Mesothelial cell of epicardium (in vitro differentiated cells): ENCODE measurements around the gene AGBL4. TPM values are rescaled to one million over a fixed set of nuclear protein-coding genes. Genes with fewer than 3 reads are reported as not detected.

Experiments
- DNase-seq, 2 experiments: peaks; one replicate each; pipeline ENCODE4 v3.0.0; 2021; ENCODE audit warnings: low spot score in 2 of 2; ENCODE audit not compliant: unreplicated experiment in 2 of 2
- H3K27ac Mint-ChIP-seq: 2 replicates; pipeline ENCODE4 v1.8.0; 2021; ENCODE audit warnings: mixed read lengths
- H3K27me3 Mint-ChIP-seq: 2 replicates; pipeline ENCODE4 v1.8.0; 2021; ENCODE audit warnings: low read depth, mixed read lengths
- H3K36me3 Mint-ChIP-seq: 2 replicates; pipeline ENCODE4 v1.8.0; 2021; ENCODE audit warnings: mixed read lengths
- H3K4me1 Mint-ChIP-seq: 2 replicates; pipeline ENCODE4 v1.8.0; 2021; ENCODE audit warnings: mixed read lengths
- H3K4me3 Mint-ChIP-seq: 2 replicates; pipeline ENCODE4 v1.8.0; 2021; ENCODE audit warnings: mild to moderate bottlenecking, moderate library complexity, mixed read lengths
- H3K9me3 Mint-ChIP-seq: 2 replicates; pipeline ENCODE4 v1.8.0; 2021; ENCODE audit warnings: mixed read lengths
- total RNA-seq: library from RNA; stranded (reverse); gene quantifications from 3 replicates; pipeline ENCODE4 v1.2.1, GENCODE V29; 2021
- TF ChIP-seq, protein P1 (sequence below): fragments of 200-600 bp; sonication (generic); IDR thresholded peaks from one replicate; pipeline ENCODE4 v1.5.0; 2021; ENCODE audit warnings: antibody characterized with exemption; ENCODE audit not compliant: unreplicated experiment

AGBL4 gene
- total RNA-seq, 1 donor from 2014 or later, result 0.42 TPM

DNA sequence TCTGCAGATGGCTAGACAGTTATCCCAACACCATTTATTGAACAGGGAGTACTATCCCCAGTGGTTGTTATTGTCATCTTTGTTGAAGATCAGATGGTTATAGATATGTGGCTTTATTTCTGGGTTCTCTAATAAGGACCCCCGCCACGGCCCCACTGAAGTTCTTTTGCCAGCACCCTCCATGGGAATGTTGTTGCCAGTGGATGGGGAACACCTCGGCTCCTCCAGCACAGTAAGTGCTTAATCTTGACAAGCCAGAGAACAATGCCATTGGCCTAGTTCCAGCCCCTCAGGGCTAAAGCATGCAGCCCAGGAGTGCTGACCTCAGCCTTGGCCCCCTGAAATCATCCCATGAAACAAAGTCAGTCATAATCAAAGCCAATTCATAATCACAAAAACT is 337.6 kb downstream of the AGBL4 start:
- H3K27me3 Mint-ChIP-seq, result no peaks in the 10 kb centered on the region
- H3K9me3 Mint-ChIP-seq, result peaks cover 78% of the 10 kb centered on the region
- H3K4me1 Mint-ChIP-seq, result no peaks in the 10 kb centered on the region
- TF ChIP-seq, protein P1, sequence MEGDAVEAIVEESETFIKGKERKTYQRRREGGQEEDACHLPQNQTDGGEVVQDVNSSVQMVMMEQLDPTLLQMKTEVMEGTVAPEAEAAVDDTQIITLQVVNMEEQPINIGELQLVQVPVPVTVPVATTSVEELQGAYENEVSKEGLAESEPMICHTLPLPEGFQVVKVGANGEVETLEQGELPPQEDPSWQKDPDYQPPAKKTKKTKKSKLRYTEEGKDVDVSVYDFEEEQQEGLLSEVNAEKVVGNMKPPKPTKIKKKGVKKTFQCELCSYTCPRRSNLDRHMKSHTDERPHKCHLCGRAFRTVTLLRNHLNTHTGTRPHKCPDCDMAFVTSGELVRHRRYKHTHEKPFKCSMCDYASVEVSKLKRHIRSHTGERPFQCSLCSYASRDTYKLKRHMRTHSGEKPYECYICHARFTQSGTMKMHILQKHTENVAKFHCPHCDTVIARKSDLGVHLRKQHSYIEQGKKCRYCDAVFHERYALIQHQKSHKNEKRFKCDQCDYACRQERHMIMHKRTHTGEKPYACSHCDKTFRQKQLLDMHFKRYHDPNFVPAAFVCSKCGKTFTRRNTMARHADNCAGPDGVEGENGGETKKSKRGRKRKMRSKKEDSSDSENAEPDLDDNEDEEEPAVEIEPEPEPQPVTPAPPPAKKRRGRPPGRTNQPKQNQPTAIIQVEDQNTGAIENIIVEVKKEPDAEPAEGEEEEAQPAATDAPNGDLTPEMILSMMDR, result no peak
- no peak for DNase-seq
- H3K4me3 Mint-ChIP-seq, result no peak overlapping the region
- no peaks in the 10 kb centered on the region for H3K36me3 Mint-ChIP-seq
- no peak overlapping the region for H3K27ac Mint-ChIP-seq

DNA sequence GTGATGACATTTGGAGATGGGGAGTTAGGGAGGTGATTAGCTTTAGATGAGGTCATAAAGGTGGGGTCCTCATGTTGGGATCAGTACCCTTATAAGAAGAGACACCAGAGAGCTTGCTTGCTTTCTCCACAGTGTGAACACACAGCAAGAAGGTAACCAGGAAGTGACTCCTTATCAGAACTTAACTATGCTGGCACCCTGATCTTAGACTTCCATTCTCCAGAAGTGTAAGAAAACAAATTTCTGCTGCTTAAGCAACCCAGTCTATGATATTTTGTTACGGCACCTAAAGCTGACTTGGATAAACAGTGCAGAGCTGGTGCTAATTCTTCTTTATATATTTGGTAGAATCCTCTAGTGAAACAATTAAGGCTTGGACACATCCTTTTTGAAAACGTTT is 346.0 kb downstream of the AGBL4 start:
- Mint-ChIP-seq H3K4me1 (no peaks in the 10 kb centered on the region), H3K27ac (no peak overlapping the region), H3K4me3 (no peak overlapping the region), H3K36me3 (no peaks in the 10 kb centered on the region), H3K9me3 (peaks cover 69% of the 10 kb centered on the region), H3K27me3 (no peaks in the 10 kb centered on the region)
- DNase-seq, result no peak
- TF ChIP-seq, protein P1, result no peak

DNA sequence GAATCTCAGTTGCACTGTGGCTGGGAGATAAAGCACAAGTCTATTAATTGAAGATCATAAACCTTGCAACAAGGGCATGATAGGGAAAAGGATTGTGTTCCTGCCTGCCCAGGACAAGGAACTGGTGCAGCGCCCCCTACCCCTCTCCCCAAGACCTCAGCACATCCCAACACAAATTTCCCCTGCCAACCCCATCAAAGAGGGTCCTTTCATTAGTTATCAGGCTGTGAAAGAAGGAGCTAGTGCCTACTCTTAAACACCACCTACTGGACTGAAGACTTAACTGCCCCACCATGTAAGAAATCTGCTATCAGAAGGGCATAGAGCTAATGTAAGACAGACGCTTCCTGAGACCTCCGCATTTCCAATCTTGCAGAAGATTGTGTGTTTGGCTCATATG is 372.6 kb downstream of the AGBL4 start:
- no peaks in the 10 kb centered on the region for H3K4me1 Mint-ChIP-seq
- no peaks in the 10 kb centered on the region for H3K27me3 Mint-ChIP-seq
- H3K36me3 Mint-ChIP-seq, result peaks cover 1% of the 10 kb centered on the region
- H3K27ac Mint-ChIP-seq, result no peak overlapping the region
- TF ChIP-seq, protein P1, result no peak
- H3K4me3 Mint-ChIP-seq, result no peak overlapping the region
- no peak for DNase-seq
- peaks cover 57% of the 10 kb centered on the region for H3K9me3 Mint-ChIP-seq

DNA sequence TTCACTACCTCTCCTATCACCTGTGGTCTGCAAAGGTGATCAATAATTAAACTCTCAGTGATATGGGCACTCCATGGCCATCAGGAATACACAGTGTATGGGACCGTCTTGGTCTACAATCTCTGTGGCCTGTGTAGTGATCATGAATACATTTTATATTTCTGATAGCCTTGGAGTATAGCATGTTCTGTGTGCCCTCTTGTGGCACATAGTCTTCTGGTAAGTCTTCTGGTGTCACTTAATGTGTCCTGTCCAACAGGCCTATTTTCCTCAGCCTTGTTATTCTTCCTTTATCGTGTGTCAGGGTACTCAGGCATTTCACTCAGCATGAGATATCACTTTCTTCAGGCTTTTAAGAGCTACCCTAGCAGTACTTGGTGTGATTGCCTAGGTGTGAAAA is 393.6 kb downstream of the AGBL4 start:
- Mint-ChIP-seq H3K27ac (no peak overlapping the region), H3K27me3 (no peaks in the 10 kb centered on the region), H3K4me3 (no peak overlapping the region), H3K4me1 (no peaks in the 10 kb centered on the region), H3K9me3 (peaks cover 73% of the 10 kb centered on the region), H3K36me3 (no peaks in the 10 kb centered on the region)
- no peak for DNase-seq
- TF ChIP-seq, protein P1, result no peak

DNA sequence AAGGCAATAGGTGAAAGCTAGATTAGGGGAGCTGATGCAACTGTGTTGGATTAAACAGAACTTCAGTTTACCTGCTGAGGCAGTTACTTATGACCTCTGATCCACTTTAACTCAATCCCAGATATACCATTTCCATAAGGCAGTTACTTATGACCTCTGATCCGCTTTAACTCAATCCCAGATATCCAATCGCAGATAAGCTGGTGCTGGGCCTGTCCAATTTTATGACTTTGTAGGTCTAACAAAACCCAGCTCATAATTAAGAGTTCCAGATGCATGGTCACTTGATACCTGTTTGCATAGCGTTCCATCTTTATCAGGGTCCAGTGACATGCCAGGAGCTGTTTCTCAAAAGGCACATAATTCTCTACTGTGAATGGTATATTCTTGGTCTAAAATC is 396.0 kb downstream of the AGBL4 start:
- H3K9me3 Mint-ChIP-seq, result peaks cover 83% of the 10 kb centered on the region
- no peak for DNase-seq
- TF ChIP-seq, protein P1, result no peak

DNA sequence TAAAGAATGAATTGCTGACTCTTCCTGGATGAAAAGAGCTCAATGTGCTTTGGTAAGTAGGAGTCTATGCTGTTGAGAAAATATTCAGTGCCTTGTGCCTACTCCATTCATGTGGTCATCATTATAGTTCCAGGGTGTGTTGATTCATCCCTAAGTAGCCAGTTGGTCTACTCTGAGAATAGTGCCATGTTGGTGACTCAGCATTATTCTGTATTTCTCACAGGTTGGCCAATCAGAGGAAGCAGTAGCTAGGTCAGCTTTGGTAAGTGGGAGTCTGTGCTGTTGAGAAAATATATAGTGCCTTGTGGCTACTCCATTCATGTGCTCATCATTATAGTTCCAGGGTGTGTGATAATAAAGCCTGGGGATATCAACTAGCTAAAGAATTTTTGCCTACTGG is 397.3 kb downstream of the AGBL4 start:
- H3K4me3 Mint-ChIP-seq, result no peak overlapping the region
- peaks cover 81% of the 10 kb centered on the region for H3K9me3 Mint-ChIP-seq
- no peak for DNase-seq
- no peaks in the 10 kb centered on the region for H3K27me3 Mint-ChIP-seq
- TF ChIP-seq, protein P1, result no peak
- no peak overlapping the region for H3K27ac Mint-ChIP-seq
- no peaks in the 10 kb centered on the region for H3K36me3 Mint-ChIP-seq
- no peaks in the 10 kb centered on the region for H3K4me1 Mint-ChIP-seq

More for the DNA sequence above, 396.0 kb downstream of the AGBL4 start:
- no peak overlapping the region for H3K4me3 Mint-ChIP-seq
- no peaks in the 10 kb centered on the region for H3K36me3 Mint-ChIP-seq
- no peaks in the 10 kb centered on the region for H3K4me1 Mint-ChIP-seq
- no peak overlapping the region for H3K27ac Mint-ChIP-seq
- H3K27me3 Mint-ChIP-seq, result no peaks in the 10 kb centered on the region
